ENCODE measurements around the gene DEFB132.

DEFB132 gene

DNA sequence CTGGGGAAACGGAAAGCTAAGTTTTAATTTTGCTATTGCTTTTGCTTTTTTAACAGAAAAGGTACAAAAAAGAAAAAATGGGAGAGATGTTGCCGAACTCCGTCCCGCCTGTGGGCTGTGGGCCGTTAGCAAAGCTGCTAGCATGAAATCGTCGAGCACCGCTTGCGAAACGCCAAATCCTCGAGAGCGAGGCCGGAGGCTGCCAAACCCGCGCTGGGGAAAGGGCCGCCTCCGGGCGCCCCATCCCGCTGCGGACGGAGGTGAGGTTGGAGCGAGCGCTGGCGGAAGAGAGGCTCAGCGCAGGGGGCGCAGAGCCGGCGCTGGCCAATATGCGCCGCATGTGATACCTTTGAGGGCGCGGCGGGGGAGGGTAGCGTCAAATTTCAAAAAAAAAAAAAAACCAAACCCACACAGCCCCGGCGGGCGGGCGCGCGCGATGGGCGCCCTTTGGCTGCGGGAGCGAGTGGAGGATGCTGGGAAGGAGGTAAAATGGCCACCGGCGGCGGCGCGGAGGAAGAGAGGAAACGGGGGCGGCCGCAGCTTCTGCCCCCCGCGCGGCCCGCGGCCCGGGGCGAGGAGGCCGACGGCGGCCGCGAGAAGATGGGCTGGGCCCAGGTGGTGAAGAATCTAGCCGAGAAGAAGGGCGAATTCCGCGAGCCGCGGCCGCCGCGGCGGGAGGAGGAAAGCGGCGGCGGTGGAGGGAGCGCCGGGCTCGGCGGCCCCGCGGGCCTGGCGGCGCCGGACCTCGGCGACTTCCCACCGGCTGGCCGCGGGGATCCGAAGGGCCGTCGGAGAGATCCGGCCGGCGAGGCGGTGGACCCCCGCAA lies 39.8 kb downstream of the DEFB132 start, which contains the start of gene ZCCHC3:
Gene ZCCHC3, plus strand, starts transcription at position 473 of the 827 bp plus-strand sequence. Its CDS starts 17 bp downstream, at position 490.
- peak; percentile 41 for DNase-seq (ENCODE audit: insufficient read length, low spot score)
- no peak for FAIRE-seq
- TF ChIP-seq, protein P1, sequence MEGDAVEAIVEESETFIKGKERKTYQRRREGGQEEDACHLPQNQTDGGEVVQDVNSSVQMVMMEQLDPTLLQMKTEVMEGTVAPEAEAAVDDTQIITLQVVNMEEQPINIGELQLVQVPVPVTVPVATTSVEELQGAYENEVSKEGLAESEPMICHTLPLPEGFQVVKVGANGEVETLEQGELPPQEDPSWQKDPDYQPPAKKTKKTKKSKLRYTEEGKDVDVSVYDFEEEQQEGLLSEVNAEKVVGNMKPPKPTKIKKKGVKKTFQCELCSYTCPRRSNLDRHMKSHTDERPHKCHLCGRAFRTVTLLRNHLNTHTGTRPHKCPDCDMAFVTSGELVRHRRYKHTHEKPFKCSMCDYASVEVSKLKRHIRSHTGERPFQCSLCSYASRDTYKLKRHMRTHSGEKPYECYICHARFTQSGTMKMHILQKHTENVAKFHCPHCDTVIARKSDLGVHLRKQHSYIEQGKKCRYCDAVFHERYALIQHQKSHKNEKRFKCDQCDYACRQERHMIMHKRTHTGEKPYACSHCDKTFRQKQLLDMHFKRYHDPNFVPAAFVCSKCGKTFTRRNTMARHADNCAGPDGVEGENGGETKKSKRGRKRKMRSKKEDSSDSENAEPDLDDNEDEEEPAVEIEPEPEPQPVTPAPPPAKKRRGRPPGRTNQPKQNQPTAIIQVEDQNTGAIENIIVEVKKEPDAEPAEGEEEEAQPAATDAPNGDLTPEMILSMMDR (IDR thresholded peaks at IDR 0.05; ENCODE audit: insufficient read depth, missing control alignments), result no peak

DNA sequence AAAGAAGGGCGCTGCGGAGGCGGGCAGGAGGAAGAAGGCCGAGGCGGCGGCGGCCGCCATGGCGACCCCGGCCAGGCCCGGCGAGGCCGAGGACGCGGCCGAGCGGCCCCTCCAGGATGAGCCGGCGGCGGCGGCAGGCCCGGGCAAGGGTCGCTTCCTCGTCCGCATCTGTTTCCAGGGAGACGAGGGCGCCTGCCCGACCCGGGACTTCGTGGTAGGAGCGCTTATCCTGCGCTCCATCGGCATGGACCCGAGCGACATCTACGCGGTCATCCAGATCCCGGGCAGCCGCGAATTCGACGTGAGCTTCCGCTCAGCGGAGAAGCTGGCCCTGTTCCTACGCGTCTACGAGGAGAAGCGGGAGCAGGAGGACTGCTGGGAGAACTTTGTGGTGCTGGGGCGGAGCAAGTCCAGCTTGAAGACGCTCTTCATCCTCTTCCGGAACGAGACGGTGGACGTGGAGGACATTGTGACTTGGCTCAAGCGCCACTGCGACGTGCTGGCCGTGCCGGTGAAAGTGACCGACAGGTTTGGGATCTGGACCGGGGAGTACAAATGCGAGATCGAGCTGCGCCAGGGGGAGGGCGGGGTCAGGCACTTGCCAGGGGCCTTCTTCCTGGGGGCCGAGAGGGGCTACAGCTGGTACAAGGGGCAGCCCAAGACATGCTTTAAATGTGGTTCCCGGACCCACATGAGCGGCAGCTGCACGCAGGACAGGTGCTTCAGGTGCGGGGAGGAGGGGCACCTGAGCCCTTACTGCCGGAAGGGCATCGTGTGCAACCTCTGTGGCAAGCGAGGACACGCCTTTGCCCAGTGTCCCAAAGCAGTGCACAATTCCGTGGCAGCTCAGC lies 40.6 kb downstream of the DEFB132 start:
- FAIRE-seq, result no peak

DNA sequence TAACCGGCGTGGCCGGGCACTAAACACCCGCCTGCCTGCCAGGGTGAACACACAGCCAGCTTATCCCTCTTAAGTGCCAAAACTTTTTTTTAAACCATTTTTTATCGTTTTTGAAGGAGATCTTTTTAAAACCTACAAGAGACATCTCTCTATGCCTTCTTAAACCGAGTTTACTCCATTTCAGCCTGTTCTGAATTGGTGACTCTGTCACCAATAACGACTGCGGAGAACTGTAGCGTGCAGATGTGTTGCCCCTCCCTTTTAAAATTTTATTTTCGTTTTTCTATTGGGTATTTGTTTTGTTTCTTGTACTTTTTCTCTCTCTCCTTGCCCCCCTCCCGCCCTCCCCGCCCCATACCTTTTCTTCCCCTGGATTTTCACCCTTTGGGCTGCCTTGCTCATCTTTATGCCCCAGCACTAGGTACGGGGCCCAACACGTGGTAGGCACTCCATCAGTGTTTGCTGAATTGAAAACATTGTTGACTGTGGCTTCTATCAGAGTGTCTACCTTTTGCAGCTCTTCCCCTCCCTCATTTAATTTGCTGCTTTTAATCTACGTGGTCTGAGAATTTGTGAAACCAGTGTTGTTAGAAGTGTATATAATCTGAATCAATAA lies 41.4 kb downstream of the DEFB132 start:
- TF ChIP-seq, protein P1 (IDR thresholded peaks at IDR 0.05; ENCODE audit: insufficient read depth, missing control alignments), result no peak
- DNase-seq (ENCODE audit: insufficient read length, low spot score), result no peak
- no peak for FAIRE-seq

More for the DNA sequence above, 40.6 kb downstream of the DEFB132 start:
- DNase-seq (ENCODE audit: insufficient read length, low spot score), result no peak
- TF ChIP-seq, protein P1 (IDR thresholded peaks at IDR 0.05; ENCODE audit: insufficient read depth, missing control alignments), result no peak

DNA sequence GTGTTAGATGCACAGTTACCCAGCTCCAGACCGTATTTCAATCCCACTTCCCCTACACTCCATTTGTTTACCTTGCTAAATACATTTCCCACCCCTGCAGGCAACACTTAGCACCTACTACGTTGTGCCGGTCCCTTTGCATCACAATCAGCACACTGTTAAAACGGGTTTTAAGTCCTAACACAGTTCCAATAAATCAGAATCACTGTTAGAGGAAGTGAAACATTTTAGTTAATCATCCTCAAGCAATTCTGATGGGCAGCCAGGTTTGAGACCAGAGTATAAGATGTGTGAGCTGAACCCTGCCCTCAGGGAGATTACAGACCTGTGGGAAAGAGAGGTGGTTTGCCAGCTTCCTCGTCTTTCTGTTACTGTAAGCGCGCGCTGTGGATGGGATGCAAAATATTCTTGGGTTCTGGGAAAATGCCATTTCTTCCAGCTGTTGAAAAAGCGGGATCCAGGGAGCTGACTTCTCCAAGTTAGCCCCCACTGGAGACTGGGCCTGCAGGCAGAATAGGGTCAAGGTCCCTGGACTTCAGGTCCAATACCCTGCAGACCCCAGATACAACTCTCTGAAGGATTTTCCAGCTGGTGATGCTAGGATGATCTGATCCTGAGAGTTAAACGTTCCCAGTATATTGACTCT lies 42.9 kb downstream of the DEFB132 start:
- DNase-seq (ENCODE audit: insufficient read length, low spot score) (no peak), FAIRE-seq (no peak)
- TF ChIP-seq, protein P1 (IDR thresholded peaks at IDR 0.05; ENCODE audit: insufficient read depth, missing control alignments), result no peak

DNA sequence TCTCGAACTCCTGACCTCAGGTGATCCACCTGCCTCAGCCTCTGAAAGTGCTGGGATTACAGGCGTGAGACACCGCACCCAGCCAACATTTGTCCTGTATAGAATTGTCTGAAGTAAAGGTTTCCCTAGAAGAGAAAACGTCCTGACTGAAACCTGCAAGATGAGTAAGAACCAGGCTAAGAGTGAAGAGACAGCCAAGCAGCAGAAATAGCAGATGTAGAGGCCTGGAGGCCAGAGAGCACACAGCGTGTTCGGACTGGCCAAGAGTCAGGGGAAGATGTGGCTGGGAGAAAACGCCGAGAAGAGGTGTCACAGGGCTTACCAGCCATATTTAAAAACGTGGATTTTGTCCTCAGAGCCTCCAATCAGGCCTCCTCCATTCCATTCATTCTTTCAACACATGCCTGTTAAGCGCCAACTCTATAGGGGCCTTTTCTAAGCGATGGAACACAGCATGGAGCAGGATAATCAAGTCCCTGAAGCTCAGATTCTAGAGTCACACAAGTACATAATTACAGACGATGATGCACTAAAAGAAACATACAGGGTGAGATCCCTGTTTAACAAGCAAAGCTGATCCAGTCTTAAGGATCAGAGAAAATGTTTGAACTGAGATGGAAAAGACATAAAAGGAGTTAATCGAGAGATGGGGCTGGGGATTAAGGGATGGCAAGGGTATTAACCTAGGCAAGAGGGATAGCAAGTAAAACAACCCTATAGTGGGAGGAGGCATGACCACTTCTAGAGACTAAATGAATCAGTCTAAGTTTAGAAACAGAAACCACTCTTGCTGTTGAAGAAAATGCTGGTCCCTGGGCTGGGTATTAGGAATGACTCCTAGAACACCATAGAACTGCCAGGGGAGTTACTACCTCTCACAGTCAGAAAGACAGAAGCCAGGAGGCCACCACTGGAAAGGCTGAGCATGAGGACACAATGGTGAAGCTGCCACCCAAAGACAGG lies 44.6 kb downstream of the DEFB132 start:
- DNase-seq (ENCODE audit: insufficient read length, low spot score) (no peak), FAIRE-seq (no peak)
- TF ChIP-seq, protein P1 (IDR thresholded peaks at IDR 0.05; ENCODE audit: insufficient read depth, missing control alignments), result no peak

DNA sequence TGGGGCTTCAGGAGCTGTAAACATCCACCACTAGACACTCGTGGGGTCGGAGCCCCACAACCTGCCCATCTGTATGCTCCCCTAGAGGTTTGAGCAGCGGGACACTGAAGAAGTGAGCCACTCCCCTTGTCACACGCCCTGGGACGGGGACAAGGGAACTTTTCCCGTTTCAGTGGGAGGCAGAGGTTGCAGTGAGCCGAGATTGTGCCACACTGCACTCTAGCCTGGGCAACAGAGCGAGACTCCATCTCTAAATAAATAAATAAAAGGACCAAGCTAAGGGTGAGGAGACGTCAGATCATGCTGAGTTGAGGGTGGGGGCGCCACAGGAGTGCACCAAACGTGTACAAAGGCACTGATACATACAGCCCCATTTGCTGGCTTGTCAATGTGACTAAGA lies 48.2 kb downstream of the DEFB132 start:
- DNase-seq (ENCODE audit: insufficient read length, low spot score) (no peak), FAIRE-seq (no peak)
- TF ChIP-seq, protein P1 (IDR thresholded peaks at IDR 0.05; ENCODE audit: insufficient read depth, missing control alignments), result no peak

Data from D721Med (cell line).